Activated naive CD4-positive, alpha-beta T cell treated with anti-CD3 and anti-CD28 coated beads, Interleukin-2, amount 50 U/mL, for 16 hours (primary cell): ENCODE measurements around the gene TAF11L14.
"Not testable (repeated sequence)": the region's sequence is repeated elsewhere in the genome, so short reads cannot be mapped to it uniquely, and the experiment has no call there.

Source experiments
- DNase-seq: peaks from one replicate; pipeline ENCODE4 v3.0.0-alpha.2; 2020

TAF11L14 gene

GRCh38 chr5:17634160-17634559 is at the start of gene TAF11L14:
Gene TAF11L14, plus strand, starts transcription at chr5:17634460.
- no peak for DNase-seq

GRCh38 chr5:17585658-17586057 is 48.6 kb upstream of the TAF11L14 start, which contains the start of gene TAF11L7:
Gene TAF11L7, minus strand, starts transcription at chr5:17585758.
- not testable (repeated sequence) for DNase-seq

GRCh38 chr5:17590860-17591259 is 43.4 kb upstream of the TAF11L14 start, which contains the start of gene TAF11L8:
Gene TAF11L8, minus strand, starts transcription at chr5:17590960.
- not testable (repeated sequence) for DNase-seq

GRCh38 chr5:17594255-17594654 is 40.0 kb upstream of the TAF11L14 start, which contains the start of gene TAF11L9:
Gene TAF11L9, minus strand, starts transcription at chr5:17594394.
- DNase-seq: not testable (repeated sequence)

- not testable (repeated sequence) for DNase-seq
These were observed 36.5 kb upstream of the TAF11L14 start, which contains the start of gene TAF11L10 for GRCh38 chr5:17597728-17598127. Gene TAF11L10, minus strand, starts transcription at chr5:17597828.

GRCh38 chr5:17603880-17604279 is 30.4 kb upstream of the TAF11L14 start, which contains the start of gene TAF11L11:
Gene TAF11L11, plus strand, starts transcription at chr5:17604183.
- not testable (repeated sequence) for DNase-seq

- DNase-seq: no peak
These were observed 29.3 kb upstream of the TAF11L14 start for GRCh38 chr5:17604951-17605350.

GRCh38 chr5:17607461-17607860 is 26.8 kb upstream of the TAF11L14 start:
- not testable (repeated sequence) for DNase-seq

GRCh38 chr5:17610092-17610491 is 24.2 kb upstream of the TAF11L14 start, which contains the start of gene TAF11L12:
Gene TAF11L12, plus strand, starts transcription at chr5:17610392.
- DNase-seq: not testable (repeated sequence)

- DNase-seq: no peak
These were observed 19.2 kb upstream of the TAF11L14 start for GRCh38 chr5:17614872-17615605.

- DNase-seq: no peak
These were observed 14.9 kb upstream of the TAF11L14 start for GRCh38 chr5:17619354-17619753.

- DNase-seq: no peak
These were observed 13.6 kb upstream of the TAF11L14 start for GRCh38 chr5:17620627-17621026.

- DNase-seq: no peak
These were observed 8.6 kb upstream of the TAF11L14 start for GRCh38 chr5:17625686-17626085.

- not testable (repeated sequence) for DNase-seq
These were observed 2.5 kb upstream of the TAF11L14 start, which contains the start of gene TAF11L13 for GRCh38 chr5:17631788-17632187. Gene TAF11L13, plus strand, starts transcription at chr5:17632088.

- not testable (repeated sequence) for DNase-seq
These were observed 15.0 kb downstream of the TAF11L14 start for GRCh38 chr5:17649232-17649631.

GRCh38 chr5:17655201-17655759 is 21.0 kb downstream of the TAF11L14 start:
- not testable (repeated sequence) for DNase-seq

GRCh38 chr5:17655921-17656320 is 21.7 kb downstream of the TAF11L14 start:
- DNase-seq: no peak

GRCh38 chr5:17663182-17663581 is 28.9 kb downstream of the TAF11L14 start:
- no peak for DNase-seq

- no peak for DNase-seq
These were observed 31.6 kb downstream of the TAF11L14 start for GRCh38 chr5:17665836-17666235.

GRCh38 chr5:17666726-17667235 is 32.5 kb downstream of the TAF11L14 start:
- DNase-seq: no peak

- DNase-seq: no peak
These were observed 36.1 kb downstream of the TAF11L14 start for GRCh38 chr5:17670353-17670752.

GRCh38 chr5:17678751-17679324 is 44.6 kb downstream of the TAF11L14 start:
- no peak for DNase-seq

GRCh38 chr5:17679597-17680203 is 45.4 kb downstream of the TAF11L14 start:
- no peak for DNase-seq
